HG02642 (cell line): Measurements from ENCODE around the gene RILPL2.
"Not testable (repeated sequence)": the region's sequence is repeated elsewhere in the genome, so short reads cannot be mapped to it uniquely, and the experiment has no call there.

ENCODE experiments used
- ATAC-seq: cut with Tn5 transposase; IDR thresholded peaks from one replicate; pipeline ENCODE4 v1.9.1; 2021; ENCODE audit warnings: mild to moderate bottlenecking; ENCODE audit not compliant: unreplicated experiment, poor library complexity

RILPL2 gene

DNA sequence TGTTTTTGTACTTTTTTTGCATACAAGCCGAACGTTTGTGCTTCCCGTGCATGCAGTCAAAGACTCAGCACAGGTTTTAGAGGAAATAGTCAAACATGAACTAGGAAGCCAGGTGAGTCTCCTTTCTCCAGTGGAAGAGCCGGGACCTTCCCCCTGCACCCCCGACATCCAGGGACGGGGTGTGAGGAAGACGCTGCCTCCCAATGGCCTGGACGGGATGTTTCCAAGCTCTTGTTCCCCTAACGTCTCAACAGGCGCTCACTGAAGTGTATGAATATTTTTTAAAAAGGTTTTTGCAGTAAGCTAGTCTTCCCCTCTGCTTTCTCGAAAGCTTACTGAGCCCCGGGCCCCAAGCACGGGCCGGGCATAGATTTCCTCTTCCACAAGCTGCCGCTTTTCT is 28.6 kb downstream of the RILPL2 start:
- ATAC-seq, result not testable (repeated sequence)

DNA sequence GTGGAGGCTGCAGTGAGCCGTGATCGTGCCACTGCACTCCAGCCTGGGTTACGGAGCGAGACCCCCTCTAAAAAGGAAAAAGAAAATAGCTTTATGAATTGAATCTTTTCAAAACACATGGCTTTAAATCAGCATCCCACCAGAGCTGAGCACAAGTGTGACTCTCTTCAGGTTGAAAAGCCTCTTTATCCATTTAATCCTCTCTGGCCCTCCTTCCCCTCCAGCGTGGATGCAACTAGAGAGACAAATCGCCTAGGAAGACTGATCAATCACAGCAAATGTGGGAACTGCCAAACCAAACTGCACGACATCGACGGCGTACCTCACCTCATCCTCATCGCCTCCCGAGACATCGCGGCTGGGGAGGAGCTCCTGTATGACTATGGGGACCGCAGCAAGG is 29.2 kb downstream of the RILPL2 start:
- ATAC-seq, result not testable (repeated sequence)

DNA sequence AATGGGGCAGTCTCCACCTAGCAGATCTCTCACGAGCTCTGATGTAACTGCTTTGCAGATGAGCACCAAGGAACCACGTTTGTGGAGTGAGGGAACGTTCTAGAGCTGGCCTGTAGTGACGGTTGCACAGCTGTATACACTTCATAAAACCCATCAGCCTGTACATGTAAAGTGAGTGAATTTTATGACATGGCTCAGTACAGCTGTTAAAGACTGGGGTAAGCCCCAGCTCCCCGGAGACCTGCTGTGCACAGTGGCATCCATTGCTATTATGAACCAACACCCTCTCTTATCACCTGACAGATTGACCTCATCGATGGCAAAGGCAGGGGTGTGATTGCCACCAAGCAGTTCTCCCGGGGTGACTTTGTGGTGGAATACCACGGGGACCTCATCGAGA is 31.9 kb downstream of the RILPL2 start:
- ATAC-seq, result no peak

DNA sequence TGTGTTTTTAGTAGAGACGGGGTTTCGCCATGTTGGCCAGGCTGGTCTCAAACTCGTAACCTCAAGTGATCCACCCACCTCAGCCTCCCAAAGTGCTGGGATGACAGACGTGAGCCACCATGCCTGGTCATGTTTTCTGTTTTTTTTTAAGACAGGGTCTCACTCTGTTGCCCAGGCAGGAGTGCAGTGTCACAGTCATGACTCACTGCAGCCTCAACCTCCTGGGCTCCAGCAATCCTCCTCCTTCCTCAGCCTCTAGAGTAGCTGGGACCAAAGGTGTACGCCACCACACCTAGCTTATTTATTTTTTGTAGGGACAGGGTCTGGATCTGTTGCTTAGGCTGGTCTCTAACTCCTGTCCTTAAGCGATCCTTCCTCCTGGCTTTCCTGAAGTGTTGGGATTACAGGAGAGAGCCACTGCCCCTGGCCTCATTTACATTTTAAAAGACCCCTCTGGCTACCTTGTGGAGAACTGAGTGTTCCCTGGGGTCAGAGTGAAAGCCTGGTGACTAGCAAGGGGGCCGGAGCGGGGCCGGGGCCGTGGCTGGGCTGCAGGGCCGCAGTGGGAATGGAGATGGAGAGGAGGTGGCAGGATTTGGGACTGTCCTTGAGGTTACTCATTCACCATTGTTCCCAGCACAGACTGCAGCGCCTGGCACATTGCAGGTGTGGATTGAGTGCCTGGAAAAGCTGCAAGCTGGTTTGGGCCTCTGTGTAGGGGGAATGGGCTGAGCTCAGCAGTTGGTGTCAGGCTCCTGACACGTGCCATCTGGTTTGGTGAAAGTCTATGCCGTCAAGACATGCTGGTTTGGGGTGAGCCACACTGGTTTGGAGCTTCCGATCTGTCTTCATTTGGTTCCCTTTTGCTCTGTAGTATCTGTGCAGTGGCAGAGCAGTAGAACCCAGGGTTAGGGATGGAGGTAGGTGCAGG is 34.5 kb downstream of the RILPL2 start:
- no peak for ATAC-seq

DNA sequence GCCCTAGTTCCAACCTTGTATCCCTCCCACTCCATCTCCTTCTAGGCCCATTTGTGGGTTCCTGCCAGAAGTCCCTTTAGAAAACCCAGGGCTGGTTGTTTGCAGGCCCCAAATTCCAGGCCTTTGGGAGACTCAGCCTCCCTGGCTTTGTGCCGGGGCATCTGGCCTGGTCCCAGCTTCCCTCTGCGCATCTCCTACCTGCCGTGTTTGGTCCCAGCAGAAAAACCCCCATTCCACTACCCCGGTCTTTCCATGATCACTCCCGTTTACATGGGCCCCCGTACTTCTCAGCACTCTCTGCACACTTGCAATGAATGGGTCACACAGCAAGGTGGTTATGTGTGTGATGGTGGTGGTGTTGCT is 37.2 kb downstream of the RILPL2 start:
- no peak for ATAC-seq

DNA sequence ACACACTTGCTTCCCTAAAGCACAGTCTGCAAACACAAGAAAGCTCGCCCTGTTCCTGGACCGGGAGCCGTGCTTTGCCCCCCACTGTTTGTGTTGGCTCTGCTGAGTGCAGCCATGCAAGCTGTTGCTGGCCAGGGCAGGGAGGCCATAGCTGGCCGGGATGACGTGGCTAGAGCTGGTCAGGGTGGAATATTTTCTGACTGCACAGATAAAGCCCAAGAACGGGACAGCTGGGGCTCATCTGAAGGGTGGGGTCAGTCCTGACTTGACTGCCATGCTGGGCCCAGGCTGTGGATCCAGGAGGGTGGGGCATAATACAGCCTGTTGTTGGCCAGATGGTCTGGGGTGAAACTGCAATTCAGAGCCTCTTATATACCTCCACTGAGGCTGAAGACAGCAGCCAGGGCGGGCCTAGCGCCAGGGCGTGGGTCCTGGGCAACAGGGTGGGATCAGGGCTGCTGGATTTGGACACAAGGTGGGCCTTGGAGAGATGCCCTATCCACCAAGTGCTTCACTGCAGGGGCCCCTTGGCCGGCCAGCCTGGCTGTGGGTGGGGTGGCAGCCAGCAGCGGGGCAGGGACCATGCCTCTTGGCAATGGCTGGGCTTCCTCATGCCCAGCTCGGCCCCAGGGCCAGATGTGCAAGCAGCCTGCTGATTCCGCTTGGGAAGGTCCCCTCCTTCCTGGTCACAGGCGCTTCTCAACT is 37.8 kb downstream of the RILPL2 start:
- no peak for ATAC-seq

DNA sequence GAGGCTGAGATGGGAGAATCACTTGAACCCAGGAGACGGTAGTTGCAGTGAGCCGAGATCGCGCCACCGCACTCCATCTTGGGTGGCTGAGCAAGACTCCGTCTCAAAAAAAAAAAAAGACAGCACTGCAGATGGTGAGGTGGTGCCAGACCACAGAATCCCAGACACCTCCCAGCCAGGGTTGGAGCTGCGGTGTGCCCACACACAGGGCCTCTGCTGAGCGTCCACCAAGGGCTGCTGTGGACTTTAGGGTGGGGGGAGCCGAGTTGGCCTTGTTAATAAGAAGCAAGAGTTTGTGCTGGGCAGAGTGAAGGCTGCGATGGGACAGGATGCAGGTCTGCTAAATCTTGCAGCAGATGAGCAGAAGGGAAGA is 38.3 kb downstream of the RILPL2 start:
- ATAC-seq, result no peak

DNA sequence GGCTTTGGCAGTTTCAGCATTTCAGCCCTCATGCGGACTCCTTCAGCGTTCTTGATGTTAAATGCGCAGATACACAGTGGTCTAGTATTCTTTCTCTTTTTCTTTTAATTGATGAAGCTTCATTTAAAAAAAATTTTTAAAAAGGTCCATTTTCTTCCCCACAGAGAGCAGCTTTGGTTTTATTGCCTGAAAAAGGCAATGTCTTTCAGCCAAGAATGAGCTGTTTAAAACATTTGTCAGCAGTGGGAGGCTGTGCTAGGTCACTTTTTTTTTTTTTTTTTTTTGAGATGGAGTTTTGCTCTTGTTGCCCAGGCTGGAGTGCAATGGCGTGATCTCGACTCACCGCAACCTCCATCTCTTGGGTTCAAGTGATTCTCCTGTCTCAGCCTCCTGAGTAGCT is 39.1 kb downstream of the RILPL2 start:
- ATAC-seq, result no peak

DNA sequence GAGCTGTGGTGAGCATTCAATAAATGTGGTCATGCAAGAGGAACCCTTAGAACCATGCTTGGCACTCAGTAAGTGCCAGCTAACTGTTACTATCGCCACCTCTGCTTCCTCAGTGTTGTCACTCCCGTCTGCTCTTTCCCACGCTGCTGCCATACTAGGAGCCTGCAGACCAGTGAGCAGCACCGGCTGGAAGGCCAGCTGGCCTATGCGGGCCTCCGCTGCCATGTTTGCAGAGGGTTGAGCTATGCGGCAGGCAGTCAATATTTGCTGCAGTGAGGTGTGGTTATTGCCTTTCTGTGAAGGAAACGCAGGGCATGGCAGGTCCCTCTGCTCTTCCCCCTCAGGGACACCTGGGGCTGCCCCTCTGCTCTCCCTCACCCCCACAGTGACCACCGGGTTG is 39.5 kb downstream of the RILPL2 start:
- ATAC-seq, result no peak

DNA sequence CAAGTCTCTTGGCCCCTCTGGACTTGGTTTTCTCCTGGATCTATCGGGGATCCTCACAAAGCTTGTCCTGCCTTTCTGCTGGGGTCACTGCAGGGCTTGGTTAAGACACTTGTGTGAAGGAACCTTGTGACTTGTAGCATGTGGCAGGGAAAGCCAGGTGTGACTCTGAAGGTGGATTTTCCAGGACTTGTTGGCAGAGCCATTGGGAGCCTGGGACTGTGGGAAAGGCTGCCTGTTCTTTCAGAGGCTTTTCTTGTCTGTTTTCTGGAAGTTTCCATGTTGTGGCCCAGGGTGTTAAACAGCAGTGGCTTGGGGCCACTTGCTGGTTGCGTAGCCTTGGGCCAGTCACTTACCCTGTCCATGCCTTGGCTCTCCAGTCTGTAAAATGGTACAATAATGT is 39.9 kb downstream of the RILPL2 start:
- no peak for ATAC-seq

DNA sequence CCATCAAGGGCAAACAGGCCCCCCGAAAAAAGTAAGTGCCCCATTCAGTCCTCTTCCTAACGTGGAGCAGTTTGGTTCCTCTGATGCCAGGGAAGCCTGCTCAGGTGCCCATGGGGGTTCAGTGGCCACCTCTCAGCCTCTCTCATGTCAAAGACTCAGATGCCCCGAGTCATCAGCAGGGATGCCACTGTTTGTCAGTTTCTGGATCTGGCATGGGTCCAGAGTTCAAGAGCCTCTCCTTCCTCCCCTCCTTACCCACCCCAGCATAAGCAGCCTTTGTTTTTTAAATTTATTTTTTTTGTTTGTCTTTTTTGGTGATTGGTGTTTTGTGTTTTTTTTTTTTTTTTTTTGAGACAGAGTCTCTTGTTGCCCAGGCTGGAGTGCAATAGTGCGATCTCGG is 41.2 kb downstream of the RILPL2 start:
- ATAC-seq, result no peak

DNA sequence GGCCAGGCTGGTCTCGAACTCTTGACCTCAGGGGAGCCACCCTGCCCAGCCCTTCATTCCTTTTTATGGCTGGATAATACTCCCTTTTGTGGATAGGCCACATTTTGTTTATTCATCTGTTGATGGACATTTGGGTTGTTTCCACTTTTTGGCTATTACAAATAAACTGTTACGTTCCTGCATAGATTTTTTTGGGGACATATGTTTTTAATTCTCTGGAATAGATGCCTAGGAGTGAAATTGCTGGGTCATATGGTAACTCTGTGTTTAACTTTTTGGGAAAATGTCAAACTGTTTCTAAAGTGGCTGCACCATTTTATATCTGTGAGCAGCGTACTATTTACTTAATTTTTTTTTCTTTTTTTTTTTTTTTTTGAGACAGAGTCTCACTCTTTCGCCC is 42.7 kb downstream of the RILPL2 start:
- no peak for ATAC-seq

DNA sequence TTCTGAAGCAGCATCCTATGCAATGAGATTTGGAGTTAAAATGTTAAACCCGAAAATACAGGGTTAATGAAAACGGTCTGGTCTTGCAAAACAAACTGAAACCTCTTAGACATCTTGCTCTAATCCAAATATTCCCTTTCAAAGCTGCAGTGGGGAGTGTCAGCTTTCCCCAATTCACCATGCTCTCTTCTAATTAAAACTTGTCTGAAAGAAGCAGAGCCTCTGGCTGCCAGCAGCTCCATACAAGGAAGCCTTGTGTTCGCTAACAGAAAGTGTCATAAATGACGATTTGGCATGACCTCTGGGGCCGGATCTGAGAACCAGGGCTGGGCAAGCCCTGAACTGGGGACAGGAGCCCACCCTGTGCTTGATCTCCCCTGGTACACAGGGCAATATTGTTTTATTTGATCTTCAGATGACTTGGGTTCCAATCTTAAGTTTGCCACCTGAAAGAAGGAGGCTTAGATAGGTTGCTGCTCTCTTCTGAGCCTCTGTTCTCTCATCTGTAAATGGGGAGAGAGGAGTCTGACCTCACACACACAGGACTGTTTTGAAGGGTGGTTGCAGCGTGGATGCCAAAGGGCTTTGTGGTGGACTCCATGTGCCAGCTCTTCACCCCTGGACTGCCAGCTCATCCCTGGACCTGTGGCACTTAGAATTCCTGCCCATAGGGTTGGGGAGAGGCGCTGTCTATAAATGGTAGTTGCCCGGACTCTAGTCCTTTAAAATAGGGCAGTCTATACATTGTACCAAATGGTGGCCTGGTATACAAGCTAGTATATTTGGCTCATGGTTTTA is 44.7 kb downstream of the RILPL2 start:
- no peak for ATAC-seq

DNA sequence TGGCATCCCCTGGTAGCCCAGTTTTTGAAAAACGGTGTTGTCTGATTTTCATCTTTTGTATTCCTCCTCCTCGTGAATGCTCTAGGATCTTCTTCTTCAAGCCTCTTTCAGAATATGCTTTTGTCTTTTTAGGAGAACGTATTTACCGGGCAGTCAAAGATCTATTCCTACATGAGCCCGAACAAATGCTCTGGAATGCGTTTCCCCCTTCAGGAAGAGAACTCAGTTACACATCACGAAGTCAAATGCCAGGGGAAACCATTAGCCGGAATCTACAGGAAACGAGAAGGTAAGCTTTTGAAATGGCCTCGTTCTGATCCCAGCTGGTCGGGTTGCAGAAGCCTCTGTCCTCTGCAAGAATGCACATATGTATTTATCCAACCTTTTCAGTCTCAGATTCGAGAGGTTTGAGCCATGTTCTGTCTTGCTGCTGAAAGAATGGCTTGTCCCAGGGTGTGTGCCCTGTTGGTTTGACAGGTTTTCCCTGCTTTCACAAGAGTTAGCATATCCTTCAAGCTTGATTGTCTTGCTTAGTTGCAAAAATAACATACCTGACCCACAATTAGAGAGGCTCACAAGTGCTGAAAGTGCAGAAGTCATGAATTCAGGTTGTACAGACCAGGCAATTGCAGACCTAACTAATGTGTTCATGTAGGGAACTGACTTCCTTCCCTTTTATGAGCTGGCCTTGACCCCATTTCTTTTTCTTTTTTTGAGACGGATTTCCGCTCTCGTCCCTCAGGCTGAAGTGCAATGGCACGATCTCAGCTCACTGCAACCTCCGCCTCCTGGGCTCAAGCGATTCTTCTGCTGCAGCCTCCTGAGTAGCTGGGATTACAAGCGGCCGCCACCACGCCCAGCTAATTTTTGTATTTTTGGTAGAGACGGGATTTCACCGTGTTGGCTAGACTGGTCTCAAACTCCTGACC is 45.7 kb downstream of the RILPL2 start:
- ATAC-seq, result no peak

DNA sequence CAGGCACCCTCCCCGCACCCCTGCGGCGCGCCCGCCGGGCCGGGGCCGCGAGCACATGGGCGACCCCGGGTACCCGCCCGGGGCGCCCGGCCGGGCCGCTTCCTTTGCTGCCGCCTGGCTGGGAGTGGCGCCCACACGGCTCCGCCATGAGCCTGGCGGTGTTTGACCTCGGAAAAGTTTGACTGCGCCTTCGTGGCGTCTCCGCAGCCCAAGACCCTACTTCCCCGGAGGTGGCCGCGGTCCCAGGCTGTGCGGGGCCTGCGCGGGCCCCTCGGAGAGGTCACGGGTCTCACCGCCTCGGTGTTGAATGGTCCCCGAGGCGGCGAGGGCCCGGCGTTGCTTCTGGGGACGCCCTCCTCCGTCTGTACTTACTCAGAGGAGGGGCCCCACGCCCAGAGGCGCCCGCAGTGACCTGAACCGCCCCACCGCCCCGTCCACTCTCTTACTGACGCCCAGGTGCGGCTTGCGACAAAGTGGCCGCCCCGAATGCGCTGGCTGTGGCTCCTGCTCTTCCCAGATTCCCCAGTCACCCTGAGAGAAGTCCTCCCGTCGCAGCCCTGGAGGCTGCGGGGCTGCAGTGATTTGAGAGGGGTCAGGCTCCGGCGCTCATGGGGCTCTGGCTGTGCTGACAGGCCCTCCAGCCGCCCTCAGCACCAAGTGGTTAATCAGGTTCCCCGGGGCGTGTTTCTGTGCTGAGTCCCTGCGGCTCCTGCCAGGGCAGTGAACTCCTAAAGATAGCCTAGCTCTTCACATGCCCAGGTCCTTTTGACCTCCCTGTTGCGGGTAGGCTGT is 46.7 kb downstream of the RILPL2 start:
- ATAC-seq, result peak; percentile 25

DNA sequence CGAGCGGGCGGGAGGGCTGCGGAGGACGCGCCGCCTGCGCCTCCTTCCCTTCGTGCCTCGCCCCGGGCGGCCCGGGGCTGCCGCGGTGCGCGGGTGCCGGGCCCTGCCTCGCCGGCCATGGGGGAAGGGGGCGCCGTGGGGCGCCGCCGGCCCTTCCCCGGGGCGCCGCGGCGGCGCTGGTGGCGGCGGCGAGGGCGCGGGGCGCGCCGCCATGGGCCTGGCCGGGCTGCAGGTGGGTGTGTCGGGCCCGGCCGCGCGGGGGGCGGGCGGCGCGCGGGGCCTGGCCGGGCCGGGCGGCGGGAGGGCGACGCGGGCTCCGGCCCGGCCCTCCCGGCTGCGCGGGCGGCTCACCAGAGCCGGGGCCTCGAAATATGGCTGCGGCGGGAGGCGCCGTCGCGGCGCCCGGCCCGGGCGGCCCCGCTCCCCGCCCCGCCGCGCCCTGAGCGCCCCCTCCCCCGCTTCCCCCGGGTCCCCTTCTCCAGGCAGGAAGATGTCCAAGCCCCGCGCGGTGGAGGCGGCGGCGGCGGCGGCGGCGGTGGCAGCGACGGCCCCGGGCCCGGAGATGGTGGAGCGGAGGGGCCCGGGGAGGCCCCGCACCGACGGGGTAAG is 47.4 kb downstream of the RILPL2 start:
- ATAC-seq, result no peak

DNA sequence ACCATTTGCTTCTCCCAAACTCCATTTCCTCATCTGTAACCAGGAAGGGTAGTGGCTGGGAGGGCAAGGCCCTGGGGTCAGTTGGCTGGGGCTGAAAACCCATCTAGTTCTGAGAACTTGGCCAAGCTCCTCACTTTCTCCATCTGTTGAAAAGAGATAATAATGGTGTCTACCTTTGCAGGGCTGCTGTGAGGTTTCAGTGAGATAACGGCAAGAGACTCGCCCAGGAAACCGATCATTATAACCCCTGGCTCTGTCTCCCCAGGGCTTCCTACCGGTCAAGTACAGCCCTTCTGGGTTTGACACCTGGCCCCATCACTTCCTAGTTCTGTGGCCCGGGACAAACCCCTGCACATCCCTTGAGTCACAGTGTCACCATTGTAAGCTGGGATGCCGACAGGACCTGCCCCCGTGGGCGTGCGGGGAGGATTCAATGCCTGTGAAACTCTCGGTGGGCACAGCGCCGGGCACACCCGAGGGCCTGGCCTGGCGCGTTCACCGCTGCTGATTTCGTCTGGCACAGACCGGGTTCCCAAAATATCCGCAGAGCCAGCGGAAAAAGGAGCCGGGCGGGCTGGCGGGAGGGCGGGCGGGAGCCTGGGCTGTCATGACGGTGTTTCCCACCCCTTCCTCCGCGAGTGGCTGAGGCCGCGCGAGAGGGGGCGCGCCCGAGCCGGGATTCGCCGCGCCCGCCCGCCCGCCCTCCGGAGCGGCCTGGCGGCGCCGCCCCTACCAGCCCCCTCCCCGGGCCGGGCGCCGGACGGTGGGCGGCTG is 48.1 kb downstream of the RILPL2 start:
- peak; percentile 45 for ATAC-seq
